ENCODE measurements around the gene LDLRAD2.
"Not testable (repeated sequence)": the region's sequence is repeated elsewhere in the genome, so short reads cannot be mapped to it uniquely, and the experiment has no call there.

LDLRAD2 gene

GRCh38 chr1:21811875-21812305 lies at the start of gene LDLRAD2:
Gene LDLRAD2 (plus strand): TSS chr1:21812265. CDS start chr1:21812452, 187 bp downstream.
- DNase-seq = no peak

GRCh38 chr1:21763236-21763635 lies 48.8 kb upstream of the LDLRAD2 start:
- DNase-seq = no peak

GRCh38 chr1:21763694-21764419 lies 48.2 kb upstream of the LDLRAD2 start:
- no peak for DNase-seq

- DNase-seq = no peak
Observed at GRCh38 chr1:21764615-21765423, 47.2 kb upstream of the LDLRAD2 start.

GRCh38 chr1:21766210-21766609 lies 45.9 kb upstream of the LDLRAD2 start:
- DNase-seq = no peak

GRCh38 chr1:21767106-21767505 lies 45.0 kb upstream of the LDLRAD2 start:
- DNase-seq = not testable (repeated sequence)

- no peak for DNase-seq
Observed at GRCh38 chr1:21770201-21770600, 41.9 kb upstream of the LDLRAD2 start.

- DNase-seq = not testable (repeated sequence)
Observed at GRCh38 chr1:21770602-21771001, 41.5 kb upstream of the LDLRAD2 start.

GRCh38 chr1:21771672-21772071 lies 40.4 kb upstream of the LDLRAD2 start:
- DNase-seq = not testable (repeated sequence)

- peak in 1 of 2 experiments; percentile 4 for DNase-seq
Observed at GRCh38 chr1:21773585-21773984, 38.5 kb upstream of the LDLRAD2 start.

- no peak for DNase-seq
Observed at GRCh38 chr1:21774835-21775549, 37.1 kb upstream of the LDLRAD2 start.

GRCh38 chr1:21775550-21775914 lies 36.5 kb upstream of the LDLRAD2 start:
- DNase-seq = no peak

- no peak for DNase-seq
Observed at GRCh38 chr1:21775985-21776562, 36.0 kb upstream of the LDLRAD2 start.

GRCh38 chr1:21776925-21777324 lies 35.1 kb upstream of the LDLRAD2 start:
- DNase-seq = not testable (repeated sequence)

GRCh38 chr1:21778405-21778727 lies 33.7 kb upstream of the LDLRAD2 start:
- DNase-seq = no peak

GRCh38 chr1:21779613-21780521 lies 32.2 kb upstream of the LDLRAD2 start:
- peak; percentile 23 to 47 for DNase-seq

- no peak for DNase-seq
Observed at GRCh38 chr1:21781815-21782348, 30.2 kb upstream of the LDLRAD2 start.

- peak; percentile 23 to 25 for DNase-seq
Observed at GRCh38 chr1:21782349-21782867, 29.7 kb upstream of the LDLRAD2 start.

- DNase-seq = peak; percentile 95
Observed at GRCh38 chr1:21782868-21783678, 29.0 kb upstream of the LDLRAD2 start, which contains the start of gene USP48. Gene USP48 (minus strand): TSS chr1:21783149. CDS start chr1:21782957, 192 bp downstream.
